WTC11 (cell line): Measurements from ENCODE around the gene CA5B. TPM values are rescaled to one million over a fixed set of nuclear protein-coding genes. Genes with fewer than 3 reads are reported as not detected.

Experiments used
- ATAC-seq: fragments of 200-7000 bp; cut with Tn5 transposase; 2 replicates; pipeline ENCODE4 v1.10.0; 2021; ENCODE audit warnings: mild to moderate bottlenecking, moderate library complexity
- CTCF ChIA-PET: fragments of 300-600 bp; sonication (Branson Sonifier 250); formaldehyde crosslinking; loops from one replicate; lab custom pipeline; 2021; ENCODE audit warnings: antibody characterized with exemption; lab: Charles Lee
- POLR2A ChIA-PET: fragments of 350-600 bp; sonication (Branson Sonifier 250); formaldehyde crosslinking; loops from one replicate; lab custom pipeline; 2021; ENCODE audit warnings: antibody characterized with exemption; lab: Charles Lee
- DNase-seq: peaks from one replicate; pipeline ENCODE4 v3.0.0; 2021; ENCODE audit warnings: low spot score
- H3K27ac Mint-ChIP-seq: 2 replicates; pipeline ENCODE4 v1.8.0; 2021; ENCODE audit warnings: mixed read lengths
- H3K27me3 Mint-ChIP-seq: 2 replicates; pipeline ENCODE4 v1.8.0; 2021; ENCODE audit warnings: low read depth, mild to moderate bottlenecking, moderate library complexity, mixed read lengths
- H3K36me3 Mint-ChIP-seq: 2 replicates; pipeline ENCODE4 v1.8.0; 2021; ENCODE audit warnings: mixed read lengths
- H3K4me1 Mint-ChIP-seq: 2 replicates; pipeline ENCODE4 v1.8.0; 2022; ENCODE audit warnings: mixed read lengths
- H3K4me3 Mint-ChIP-seq: 2 replicates; pipeline ENCODE4 v1.8.0; 2021; ENCODE audit warnings: mild to moderate bottlenecking, moderate library complexity, mixed read lengths
- H3K9me3 Mint-ChIP-seq: 2 replicates; pipeline ENCODE4 v1.8.0; 2021; ENCODE audit warnings: mixed read lengths
- ARID4B ChIP-seq: sonication (generic); formaldehyde crosslinking; IDR thresholded peaks from 2 replicates; pipeline ENCODE4 v1.8.0; 2023; ENCODE audit warnings: missing genetic modification reagents, mild to moderate bottlenecking, borderline replicate concordance
- CBFB ChIP-seq: sonication (generic); formaldehyde crosslinking; IDR thresholded peaks from 2 replicates; pipeline ENCODE4 v1.8.1; 2022; ENCODE audit warnings: mild to moderate bottlenecking, low read depth, missing genetic modification reagents
- CREM ChIP-seq: sonication (generic); formaldehyde crosslinking; IDR thresholded peaks from 2 replicates; pipeline ENCODE4 v1.8.1; 2022; ENCODE audit warnings: mild to moderate bottlenecking, missing genetic modification reagents, moderate library complexity
- CTCF ChIP-seq: fragments of 200-600 bp; IDR thresholded peaks from 2 replicates; pipeline ENCODE4 v1.8.0; 2022; ENCODE audit warnings: antibody characterized with exemption
- ETV6 ChIP-seq: sonication (generic); formaldehyde crosslinking; IDR thresholded peaks from 2 replicates; pipeline ENCODE4 v1.8.1; 2022; ENCODE audit warnings: mild to moderate bottlenecking, missing genetic modification reagents
- IRF2 ChIP-seq: sonication (generic); formaldehyde crosslinking; IDR thresholded peaks from 2 replicates; pipeline ENCODE4 v1.8.0; 2022; ENCODE audit warnings: low read depth, missing genetic modification reagents, borderline replicate concordance
- NFE2L1 ChIP-seq: sonication (generic); formaldehyde crosslinking; IDR thresholded peaks from 2 replicates; pipeline ENCODE4 v1.8.1; 2023; ENCODE audit warnings: missing genetic modification reagents
- SP1 ChIP-seq: sonication (generic); formaldehyde crosslinking; conservative IDR thresholded peaks from 2 replicates; pipeline ENCODE4 v1.8.1; 2022; ENCODE audit warnings: missing genetic modification reagents
- ZBTB43 ChIP-seq: sonication (generic); formaldehyde crosslinking; IDR thresholded peaks from 2 replicates; pipeline ENCODE4 v1.8.1; 2023; ENCODE audit warnings: mild to moderate bottlenecking, missing genetic modification reagents
- total RNA-seq: library from RNA; stranded (reverse); gene quantifications from 3 replicates; pipeline ENCODE4 v1.2.3, GENCODE V29; 2021
- TF ChIP-seq, protein P1 (sequence below): sonication (generic); formaldehyde crosslinking; IDR thresholded peaks from 2 replicates; pipeline ENCODE4 v1.8.0; 2022; ENCODE audit warnings: mild to moderate bottlenecking, missing genetic modification reagents

Gene CA5B
- total RNA-seq, 1 experiment from 2014 or later, result 9.0 TPM

GRCh38 chrX:15789979-15790768 is 52.1 kb downstream of the CA5B start, which contains the start of gene ZRSR2:
Gene ZRSR2, plus strand, starts transcription at chrX:15790484. Its CDS starts 12 bp downstream, at chrX:15790496.
- H3K27ac Mint-ChIP-seq, result no peak within 1 kb of the TSS
- TF ChIP-seq NFE2L1 (CRISPR knock-in tag), result 0 out of 2 replicates have a peak, but pooled peaks have one; percentile 20
- peak; percentile 53; the same call in 1 of the 2 replicates for TF ChIP-seq ZBTB43
- no peak for TF ChIP-seq CBFB (CRISPR knock-in tag)
- 0 out of 2 replicates have a peak, but pooled peaks have one; percentile 40 for TF ChIP-seq SP1
- no peak for TF ChIP-seq CTCF
- 0 out of 2 replicates have a peak, but pooled peaks have one; percentile 18 for TF ChIP-seq CREM (CRISPR knock-in tag)
- TF ChIP-seq, protein P1, sequence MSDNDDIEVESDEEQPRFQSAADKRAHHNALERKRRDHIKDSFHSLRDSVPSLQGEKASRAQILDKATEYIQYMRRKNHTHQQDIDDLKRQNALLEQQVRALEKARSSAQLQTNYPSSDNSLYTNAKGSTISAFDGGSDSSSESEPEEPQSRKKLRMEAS (CRISPR knock-in tag), result peak; percentile 41; the same call in 1 of the 2 replicates
- no peaks in the 10 kb centered on the region; the same call in 1 of the 2 replicates for H3K4me1 Mint-ChIP-seq
- no peaks in the 10 kb centered on the region for H3K27me3 Mint-ChIP-seq
- ChIA-PET CTCF (interaction anchor here (0.9 to 1.0 kb wide), 2 partner anchors 19 to 26 kb away, joined by 3 read pairs; no protein-coding TSS in a partner anchor), POLR2A (interaction anchor here (0.5 to 1.0 kb wide), 2 partner anchors 53 to 65 kb away, joined by 3 read pairs; partner anchors contain the start of gene AP1S2)
- peaks cover 2% of the 10 kb centered on the region; the same call in 1 of the 2 replicates for H3K9me3 Mint-ChIP-seq
- DNase-seq, result peak; percentile 72
- peaks cover 2% of the 10 kb centered on the region for H3K36me3 Mint-ChIP-seq
- no peak within 1 kb of the TSS for H3K4me3 Mint-ChIP-seq
- ATAC-seq, result peak; percentile 94

DNA sequence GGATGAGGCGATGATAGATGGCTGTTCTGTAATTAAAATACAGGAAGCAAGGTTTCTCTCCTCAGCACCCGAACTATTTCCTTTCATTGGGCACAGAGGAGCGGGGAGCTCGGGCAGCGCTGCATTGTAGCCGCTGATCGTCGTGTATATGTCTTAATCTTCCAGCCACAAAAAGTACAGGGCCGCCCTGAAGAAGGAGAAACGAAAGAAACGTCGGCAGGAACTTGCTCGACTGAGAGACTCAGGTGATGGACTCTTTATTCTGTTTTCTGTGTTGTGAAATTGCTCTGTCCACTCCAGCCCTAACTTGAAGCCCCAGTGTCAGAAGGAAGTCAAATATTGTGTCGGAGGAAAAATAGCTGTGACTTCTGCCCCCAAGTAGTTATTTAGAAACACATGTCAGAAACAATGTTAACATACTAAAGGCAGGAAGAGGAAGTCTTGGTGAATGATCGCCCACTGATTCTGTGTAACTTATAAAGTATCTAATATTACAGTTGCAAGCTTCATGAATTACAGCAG is 52.8 kb downstream of the CA5B start:
- DNase-seq, result no peak
- Mint-ChIP-seq H3K4me3 (no peak overlapping the region), H3K9me3 (no peaks in the 10 kb centered on the region), H3K4me1 (no peaks in the 10 kb centered on the region; the same call in 1 of the 2 replicates), H3K27ac (no peak overlapping the region), H3K36me3 (no peaks in the 10 kb centered on the region), H3K27me3 (no peaks in the 10 kb centered on the region)
- ATAC-seq, result no peak
- ChIA-PET POLR2A (no interaction called here), CTCF (no interaction called here)
- TF ChIP-seq ETV6 (CRISPR knock-in tag) (no peak), ZBTB43 (0 out of 2 replicates have a peak, but pooled peaks have one; percentile 1), IRF2 (no peak), NFE2L1 (CRISPR knock-in tag) (0 out of 2 replicates have a peak, but pooled peaks have one; percentile 3)

DNA sequence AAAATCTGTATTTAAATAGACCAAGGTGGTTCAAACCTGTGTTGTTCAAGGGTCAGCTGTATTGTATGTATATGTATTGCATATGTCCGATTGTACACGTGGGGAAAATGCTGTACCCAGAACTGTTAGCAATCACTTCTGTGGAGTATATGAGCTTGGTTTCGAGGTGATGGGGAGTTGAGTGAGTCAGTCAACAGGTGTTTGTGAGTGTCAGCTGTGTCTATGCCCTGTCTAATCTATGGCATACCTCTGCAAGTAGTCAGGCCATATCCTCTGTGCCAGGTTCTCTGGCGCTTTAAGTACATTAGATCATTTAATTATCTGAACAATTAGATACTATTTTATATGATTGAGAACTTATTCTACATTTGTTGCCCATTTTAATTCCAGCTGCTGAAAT is 59.6 kb downstream of the CA5B start:
- CTCF ChIA-PET, result interaction anchor here (0.6 kb wide), 1 partner anchor 11 kb away, joined by 3 read pairs; no protein-coding TSS in a partner anchor
- no peak overlapping the region for H3K4me3 Mint-ChIP-seq
- TF ChIP-seq ARID4B, result no peak
- TF ChIP-seq, all 79 proteins: peak for 0
- peaks cover 13% of the 10 kb centered on the region for H3K36me3 Mint-ChIP-seq
- H3K27me3 Mint-ChIP-seq, result no peaks in the 10 kb centered on the region
- ATAC-seq, result no peak
- POLR2A ChIA-PET, result no interaction called here
- H3K27ac Mint-ChIP-seq, result no peak overlapping the region
- no peak for DNase-seq
- no peaks in the 10 kb centered on the region for H3K9me3 Mint-ChIP-seq
- no peaks in the 10 kb centered on the region; the same call in 1 of the 2 replicates for H3K4me1 Mint-ChIP-seq
